Measurements from ENCODE around the gene TDP2.
A peak's percentile ranks its signal among the peaks of the same experiment; 100 is the strongest.
"Not testable (repeated sequence)": the region's sequence is repeated elsewhere in the genome, so short reads cannot be mapped to it uniquely, and the experiment has no call there.

The TDP2 gene

GRCh38 chr6:24691550-24691949 lies 24.9 kb upstream of the TDP2 start:
- TF ChIP-seq ZNF274 (IDR thresholded peaks at IDR 0.05; ENCODE audit: low read depth, low read length) = no peak
- no peak overlapping the region for H3K4me3 ChIP-seq (ENCODE audit: low read length)

- no peak overlapping the region for H3K4me3 ChIP-seq (ENCODE audit: low read length)
- TF ChIP-seq ZNF274 (IDR thresholded peaks at IDR 0.05; ENCODE audit: low read depth, low read length) = no peak
Observed at GRCh38 chr6:24690593-24690992, 23.9 kb upstream of the TDP2 start.

GRCh38 chr6:24689964-24690363 lies 23.3 kb upstream of the TDP2 start:
- no peak for TF ChIP-seq ZNF274 (IDR thresholded peaks at IDR 0.05; ENCODE audit: low read depth, low read length)
- H3K4me3 ChIP-seq (ENCODE audit: low read length) = no peak overlapping the region

GRCh38 chr6:24686946-24687345 lies 20.2 kb upstream of the TDP2 start:
- TF ChIP-seq ZNF274 (IDR thresholded peaks at IDR 0.05; ENCODE audit: low read depth, low read length) = no peak

GRCh38 chr6:24686408-24686807 lies 19.7 kb upstream of the TDP2 start:
- no peak for TF ChIP-seq ZNF274 (IDR thresholded peaks at IDR 0.05; ENCODE audit: low read depth, low read length)
- H3K4me3 ChIP-seq (ENCODE audit: low read length) = no peak overlapping the region

More at GRCh38 chr6:24686946-24687345, 20.2 kb upstream of the TDP2 start:
- H3K4me3 ChIP-seq (ENCODE audit: low read length) = no peak overlapping the region

GRCh38 chr6:24683297-24684296 lies 16.9 kb upstream of the TDP2 start:
- H3K4me3 ChIP-seq (ENCODE audit: low read length) = no peak overlapping the region
- no peak for TF ChIP-seq ZNF274 (IDR thresholded peaks at IDR 0.05; ENCODE audit: low read depth, low read length)

GRCh38 chr6:24680582-24680981 lies 13.9 kb upstream of the TDP2 start:
- H3K4me3 ChIP-seq (ENCODE audit: low read length) = no peak overlapping the region
- TF ChIP-seq ZNF274 (IDR thresholded peaks at IDR 0.05; ENCODE audit: low read depth, low read length) = no peak

GRCh38 chr6:24678792-24679352 lies 12.2 kb upstream of the TDP2 start:
- H3K4me3 ChIP-seq (ENCODE audit: low read length) = not testable (repeated sequence)

GRCh38 chr6:24673625-24674024 lies 6.9 kb upstream of the TDP2 start:
- TF ChIP-seq ZNF274 (IDR thresholded peaks at IDR 0.05; ENCODE audit: low read depth, low read length) = no peak
- no peak overlapping the region for H3K4me3 ChIP-seq (ENCODE audit: low read length)

GRCh38 chr6:24672620-24673182 lies 6.0 kb upstream of the TDP2 start:
- TF ChIP-seq ZNF274 (IDR thresholded peaks at IDR 0.05; ENCODE audit: low read depth, low read length) = no peak
- no peak overlapping the region for H3K4me3 ChIP-seq (ENCODE audit: low read length)

- H3K4me3 ChIP-seq (ENCODE audit: low read length) = not testable (repeated sequence)
Observed at GRCh38 chr6:24671077-24671476, 4.4 kb upstream of the TDP2 start.

GRCh38 chr6:24670492-24670891 lies 3.8 kb upstream of the TDP2 start:
- H3K4me3 ChIP-seq (ENCODE audit: low read length) = not testable (repeated sequence)

- no peak overlapping the region for H3K4me3 ChIP-seq (ENCODE audit: low read length)
- TF ChIP-seq ZNF274 (IDR thresholded peaks at IDR 0.05; ENCODE audit: low read depth, low read length) = no peak
Observed at GRCh38 chr6:24668997-24669361, 2.3 kb upstream of the TDP2 start.

GRCh38 chr6:24668066-24668996 lies 1.6 kb upstream of the TDP2 start:
- H3K4me3 ChIP-seq (ENCODE audit: low read length) = peak overlapping the region; percentile 95; the same call in 1 of the 2 replicates

All from GM08714 (cell line).